Amygdala (tissue), 56 donors: ENCODE results near the gene STEAP4.
A peak's percentile ranks its signal among the peaks of the same experiment; 100 is the strongest.

Source experiments
- DNase-seq, 56 donors: peaks; one replicate each; lab custom pipeline; 2025; lab: John Stamatoyannopoulos, UW

STEAP4 gene

DNA sequence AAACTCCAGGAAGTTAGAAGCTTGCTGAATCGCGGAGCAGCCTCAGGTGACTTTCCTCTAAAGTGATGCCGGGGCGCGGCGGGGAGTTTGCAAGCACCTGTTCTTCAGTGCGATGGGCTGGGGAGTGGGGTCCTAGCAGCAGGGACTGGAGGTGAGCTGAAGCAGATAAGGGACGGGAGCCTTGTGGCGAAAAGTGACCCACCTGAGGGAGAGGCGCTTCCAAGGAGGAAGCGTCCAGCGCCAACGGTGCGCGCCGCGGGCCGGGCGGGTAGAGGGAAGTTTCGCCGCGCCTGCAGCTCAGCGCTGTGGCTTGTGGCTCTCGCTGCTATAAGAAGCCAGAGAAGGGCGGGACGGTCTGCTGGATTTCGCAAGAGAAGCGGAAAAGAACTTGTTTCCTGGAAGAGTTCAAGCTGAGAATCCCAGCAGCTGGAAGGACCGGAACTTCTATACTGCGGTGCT lies at the start of gene STEAP4:
Gene STEAP4 (minus strand): TSS at position 305 of the 459 bp plus-strand sequence. CDS start 22,625 bp downstream, outside the sequence.
- DNase-seq = peak in 14 of 56 donors; percentile 0 to 16 (median 3)

DNA sequence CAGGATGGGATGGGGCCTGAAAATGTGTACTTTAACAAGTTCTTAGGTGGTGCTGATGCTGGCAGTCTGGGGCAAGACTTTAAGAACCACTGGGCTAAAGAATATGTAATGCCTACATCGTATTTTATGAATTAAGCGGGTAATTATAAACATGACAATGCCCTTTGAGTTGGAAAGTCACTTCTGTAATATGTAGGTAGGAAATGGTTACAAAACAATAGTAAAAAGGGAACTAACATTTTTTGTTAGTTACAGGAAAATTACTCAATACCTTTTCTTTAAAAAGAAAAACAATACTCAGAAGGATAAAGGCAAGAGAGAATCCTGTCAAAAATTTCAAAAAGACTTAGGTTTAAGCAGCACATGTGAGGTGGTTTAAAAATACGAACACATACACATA lies 48.3 kb upstream of the STEAP4 start:
- DNase-seq = no peak

DNA sequence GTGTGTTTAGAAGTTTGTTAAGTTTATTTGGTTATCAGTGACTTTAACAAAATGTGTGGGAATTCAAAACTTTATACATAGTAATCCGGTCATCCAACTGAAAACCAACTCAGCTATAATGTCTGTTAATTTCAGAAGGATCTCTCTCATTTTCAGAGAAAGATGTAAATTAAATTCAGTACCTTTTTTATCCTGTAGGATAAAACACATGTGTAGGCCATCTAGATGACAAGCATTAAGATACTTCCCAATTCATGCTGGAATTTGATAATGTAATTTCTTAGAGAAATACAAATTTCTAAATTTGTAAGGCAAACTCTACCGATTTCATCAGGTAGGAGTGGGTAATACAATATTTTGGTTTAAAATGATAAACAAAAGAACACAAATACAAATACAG lies 43.4 kb upstream of the STEAP4 start:
- no peak for DNase-seq

DNA sequence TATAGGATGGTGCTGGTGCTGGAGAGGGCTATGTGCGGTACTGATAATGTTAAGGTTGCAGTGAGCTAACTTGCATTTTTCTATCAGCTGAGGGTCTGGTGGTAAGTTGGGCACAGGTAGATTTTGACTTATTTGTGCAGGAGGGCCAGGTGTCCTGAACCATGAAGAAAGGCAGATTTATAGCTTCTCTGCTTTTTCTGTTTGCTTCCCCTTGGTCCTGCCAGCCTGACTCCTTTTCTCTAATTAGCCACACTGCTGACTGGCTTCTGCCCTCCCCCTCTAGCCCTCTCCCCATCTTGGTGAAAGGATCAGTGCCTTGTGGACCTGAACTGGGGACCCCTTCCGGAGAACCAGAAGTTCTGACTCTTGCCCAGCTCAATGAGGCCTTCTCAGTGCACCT lies 40.8 kb upstream of the STEAP4 start:
- no peak for DNase-seq

DNA sequence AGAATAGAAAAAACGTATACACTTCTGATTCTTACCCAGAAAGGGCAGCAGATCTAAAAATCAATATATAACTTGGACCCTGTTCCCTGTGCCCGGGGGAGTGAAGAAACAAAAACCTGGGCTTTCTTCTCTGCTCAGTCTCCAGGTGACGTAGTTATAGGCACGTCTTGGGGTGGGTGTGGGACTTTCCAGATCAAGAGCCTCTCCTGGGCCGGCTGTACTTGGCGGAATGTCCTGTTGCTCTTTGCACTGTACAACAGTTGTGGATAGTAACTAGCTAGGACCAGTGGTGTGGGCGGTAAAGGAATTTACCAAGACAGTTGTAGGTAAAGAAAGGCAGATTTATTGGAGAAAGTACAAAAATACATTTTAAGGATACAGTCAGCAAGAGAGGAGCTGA lies 40.4 kb upstream of the STEAP4 start:
- peak in 1 of 56 donors; percentile 1 for DNase-seq

DNA sequence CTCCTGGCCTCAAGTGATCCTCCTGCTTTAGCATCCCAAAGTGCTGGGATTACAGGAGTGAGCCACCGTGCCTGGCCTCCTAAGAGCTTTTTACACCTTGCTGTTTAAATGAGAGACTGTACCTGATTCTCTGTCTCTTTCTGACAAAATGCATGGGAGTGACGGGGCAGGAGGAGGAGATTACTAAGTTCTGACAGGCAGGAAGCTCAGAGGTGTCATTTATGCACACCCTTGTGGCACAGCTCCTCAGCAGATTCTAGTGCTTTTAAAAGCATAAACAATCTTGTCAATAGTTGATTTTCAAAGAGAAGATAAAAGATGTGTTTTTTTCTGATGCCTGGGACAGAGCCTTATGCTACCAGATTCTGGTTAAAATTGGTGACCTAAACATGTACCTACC lies 39.7 kb upstream of the STEAP4 start:
- DNase-seq = no peak

DNA sequence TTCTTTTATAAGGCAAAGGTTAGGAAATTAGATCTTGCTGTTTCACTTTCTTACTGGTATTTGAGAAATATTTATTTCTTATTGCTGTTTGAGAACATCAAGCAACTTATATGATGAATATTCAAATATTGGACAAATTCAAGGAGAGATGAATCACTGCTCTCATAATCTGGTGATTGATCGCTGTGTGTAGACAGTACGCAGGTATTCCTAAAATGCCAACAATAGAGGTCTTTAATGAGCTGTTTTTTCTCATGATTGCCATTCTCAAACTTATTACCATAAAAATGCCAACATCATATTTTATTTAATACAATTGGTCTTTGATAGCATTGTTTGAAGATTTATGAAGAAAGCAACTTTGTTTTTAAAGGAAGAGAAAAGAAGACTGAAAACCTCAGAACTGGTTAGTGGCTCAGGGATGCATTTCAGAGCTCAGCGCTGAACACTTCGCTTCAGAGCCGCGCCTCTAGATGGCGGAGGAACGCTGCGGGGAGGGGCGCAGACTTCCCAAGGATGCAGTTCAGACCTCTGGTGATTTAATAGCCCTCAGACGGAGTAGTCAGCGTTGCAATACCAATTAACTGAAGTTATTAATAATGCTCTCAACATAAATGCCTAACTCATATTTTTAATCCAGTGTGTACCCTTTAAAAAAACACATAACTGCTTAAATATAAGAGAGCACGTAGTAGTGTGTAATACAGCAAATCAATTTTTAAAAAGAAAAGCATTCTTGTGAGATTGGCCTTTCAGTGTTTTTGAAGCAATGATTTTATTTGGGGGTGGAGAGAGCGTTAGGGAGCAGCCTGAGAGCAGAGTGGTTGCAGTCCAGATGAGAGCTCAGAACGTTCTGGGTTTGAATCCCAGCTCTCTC lies 38.5 kb upstream of the STEAP4 start:
- DNase-seq = peak in 35 of 56 donors; percentile 1 to 65 (median 18)

DNA sequence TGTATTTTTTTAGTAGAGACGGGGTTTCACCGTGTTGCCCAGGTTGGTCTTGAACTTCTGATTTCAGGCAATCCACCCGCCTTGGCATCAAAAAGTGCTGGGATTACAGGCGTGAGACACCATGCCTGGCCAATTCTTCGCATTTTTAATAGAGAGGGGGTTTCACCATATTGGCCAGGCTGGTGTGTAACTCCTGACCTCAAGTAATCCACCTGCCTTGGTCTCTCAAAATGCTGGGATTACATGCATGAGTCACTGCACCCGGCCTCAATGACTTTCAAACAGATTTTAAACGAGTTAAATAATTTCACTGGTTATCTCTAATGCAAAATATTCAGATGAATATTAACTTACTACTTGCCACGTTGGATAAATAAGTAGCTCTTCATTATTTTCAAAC lies 37.6 kb upstream of the STEAP4 start:
- DNase-seq = no peak

DNA sequence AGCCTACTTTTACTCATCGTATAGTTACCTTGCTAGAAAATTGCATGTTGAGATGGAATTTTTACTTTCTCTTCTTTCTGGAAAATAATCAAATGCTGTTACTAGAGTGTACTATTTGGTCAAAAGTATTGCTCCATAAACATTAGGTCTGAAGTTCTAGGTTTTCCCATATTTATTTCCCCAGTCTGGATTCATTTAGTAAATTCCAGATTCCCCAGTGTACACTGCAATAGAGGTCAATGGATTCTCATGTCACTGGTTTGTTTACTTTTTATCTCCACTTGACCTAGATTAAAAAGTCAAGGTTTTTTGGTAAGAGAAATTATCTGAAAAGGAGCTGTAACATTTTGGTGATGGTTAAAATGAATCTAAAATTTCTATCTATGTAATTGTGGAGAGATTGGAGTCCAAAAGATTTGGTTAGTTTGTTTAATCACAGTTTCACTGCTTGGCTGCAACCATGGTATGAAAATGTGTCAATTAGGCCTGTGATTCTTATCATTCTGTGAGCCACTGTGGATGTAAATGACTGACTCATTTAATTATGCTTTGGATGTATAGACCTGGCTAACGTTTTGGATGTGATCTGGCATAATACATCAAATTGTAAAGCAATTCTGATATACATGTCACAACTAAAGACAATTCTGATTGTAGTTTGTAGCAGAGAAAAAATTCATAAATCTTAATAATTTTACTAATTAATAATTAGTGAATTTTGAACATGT lies 32.7 kb upstream of the STEAP4 start:
- DNase-seq = no peak

DNA sequence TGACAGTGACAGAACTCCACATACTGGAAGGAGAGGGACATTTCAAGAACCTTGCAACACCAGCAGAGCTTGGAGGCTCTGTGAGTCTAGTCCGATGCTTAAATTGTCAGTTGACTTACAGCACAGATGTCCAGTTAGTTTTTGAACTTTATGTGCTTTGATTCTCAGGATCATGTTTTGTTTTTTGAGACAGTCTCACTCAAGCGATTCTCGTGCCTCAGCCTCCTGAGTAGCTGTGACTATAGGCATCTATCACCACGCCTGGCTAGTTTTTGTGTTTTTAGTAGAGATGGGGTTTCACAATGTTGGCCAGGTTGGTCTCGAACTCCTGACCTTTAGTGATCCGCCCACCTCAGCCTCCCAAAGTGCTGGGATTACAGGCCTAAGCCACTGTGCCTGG lies 31.8 kb upstream of the STEAP4 start:
- no peak for DNase-seq

DNA sequence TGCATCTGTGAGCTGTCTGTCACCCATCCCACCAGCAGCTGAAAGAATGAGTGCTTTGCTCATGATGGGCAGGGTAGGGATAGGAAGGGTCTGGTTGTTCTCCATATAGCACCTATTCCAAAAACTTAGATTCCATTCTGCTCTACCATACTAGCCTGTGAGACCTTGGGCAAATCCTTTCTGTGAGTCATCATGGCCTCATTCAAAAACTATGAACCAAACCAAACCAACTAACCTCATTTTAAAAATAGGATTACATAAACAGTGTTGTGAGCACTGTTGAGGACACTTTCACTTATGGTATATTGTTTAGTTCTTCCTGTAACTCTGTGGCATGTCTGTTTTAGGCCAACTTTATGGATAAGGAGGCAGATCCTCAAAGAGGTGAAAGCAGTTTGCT lies 30.9 kb upstream of the STEAP4 start:
- DNase-seq = no peak

DNA sequence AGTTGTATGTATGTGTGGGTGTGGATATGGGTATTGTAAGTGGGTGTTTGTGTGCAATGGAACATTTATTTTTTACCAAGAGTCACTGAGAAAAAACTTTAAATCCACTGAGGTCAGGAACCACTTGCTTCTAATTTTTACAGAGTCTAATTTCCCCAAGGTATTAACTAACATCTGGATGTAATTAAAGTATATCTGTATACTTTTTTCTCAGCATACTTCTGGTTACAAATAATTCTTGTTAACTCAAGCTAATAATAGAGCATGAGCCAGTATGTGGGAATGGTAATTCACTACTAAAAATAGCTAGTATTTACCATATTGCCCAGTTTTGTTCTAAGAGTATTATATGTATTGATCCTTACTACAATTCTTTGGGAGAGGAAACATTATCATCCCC lies 24.6 kb upstream of the STEAP4 start:
- no peak for DNase-seq

DNA sequence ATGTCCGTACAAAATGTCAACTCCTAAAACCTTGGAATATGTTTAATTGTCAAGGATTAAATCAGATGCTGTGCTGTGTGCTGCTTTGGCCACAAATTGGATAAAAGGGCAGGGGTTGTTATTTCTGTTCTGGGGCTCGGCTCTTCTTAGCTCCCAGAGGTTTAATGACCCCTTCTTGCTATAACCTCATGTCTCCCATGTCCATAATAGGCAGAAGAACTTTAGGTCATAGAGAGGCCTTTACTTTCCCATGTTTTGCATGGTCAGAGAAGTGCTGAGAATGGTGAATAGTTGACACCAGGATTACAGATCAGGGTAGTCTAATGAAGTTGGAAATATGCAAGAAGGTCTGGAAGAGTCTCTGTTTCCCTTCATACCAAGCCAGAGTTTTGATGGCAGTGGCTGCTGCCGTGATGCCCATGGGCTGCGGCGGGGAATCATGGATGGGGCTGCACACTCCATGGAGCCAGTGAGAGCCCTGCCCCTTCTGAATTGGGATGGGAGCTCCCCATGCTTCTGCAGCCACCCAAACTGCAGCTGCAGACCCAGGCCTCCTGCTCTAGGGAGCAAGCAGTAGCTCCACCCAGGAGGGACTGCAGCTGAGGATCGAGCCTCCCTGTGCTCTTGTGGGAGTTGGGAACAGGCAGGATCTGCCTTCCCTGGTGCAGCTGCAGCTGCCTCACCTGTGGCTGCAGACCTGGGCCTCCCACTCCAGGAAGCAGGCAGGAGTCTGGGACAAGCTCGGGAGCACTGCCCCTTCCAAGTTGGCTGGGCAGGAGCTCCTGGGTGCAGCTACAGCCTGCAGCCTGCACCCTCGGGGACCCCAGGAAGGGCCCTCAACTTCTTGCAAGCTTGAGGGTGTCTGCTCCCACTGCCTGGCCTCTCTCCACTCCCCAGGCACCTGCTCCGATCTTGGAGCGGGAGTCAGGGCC lies 23.1 kb upstream of the STEAP4 start:
- DNase-seq = peak in 1 of 56 donors; percentile 1

DNA sequence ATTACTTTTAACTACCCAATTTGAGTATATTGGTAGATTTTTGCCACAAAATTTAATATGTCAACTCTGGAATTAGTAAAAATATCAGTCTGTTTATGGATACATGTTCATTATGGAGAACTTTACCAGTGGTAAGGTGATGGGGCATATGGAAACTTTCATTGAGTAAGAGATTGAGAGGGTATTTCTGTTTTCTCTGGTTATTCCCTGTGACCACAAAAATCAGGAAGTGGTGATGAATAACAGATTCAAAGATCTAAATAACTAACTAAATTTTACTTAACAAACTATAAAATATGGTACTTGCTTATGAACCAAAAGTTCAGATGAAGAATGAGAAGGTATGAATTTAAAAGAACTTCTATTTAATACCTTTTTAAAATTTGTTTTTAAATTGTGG lies 22.1 kb upstream of the STEAP4 start:
- DNase-seq = no peak

DNA sequence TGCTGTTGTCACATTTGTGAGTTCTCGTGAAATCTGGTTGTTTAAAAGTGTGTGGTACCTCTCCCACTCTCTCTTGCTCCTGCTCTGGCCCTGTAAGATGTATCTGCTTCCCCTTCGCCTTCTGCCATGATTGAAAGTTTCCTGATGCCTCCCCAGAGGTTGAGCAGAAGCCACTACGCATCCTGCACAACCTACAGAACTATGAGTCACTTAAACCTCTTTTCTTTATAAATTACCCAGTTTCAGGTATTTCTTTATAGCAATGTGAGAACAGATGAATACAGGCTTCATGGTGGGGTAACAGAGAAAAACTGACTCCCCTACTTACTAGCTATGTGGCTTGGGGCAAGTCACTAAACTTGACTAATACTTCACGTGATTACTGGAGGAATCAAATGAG lies 18.0 kb upstream of the STEAP4 start:
- DNase-seq = no peak

DNA sequence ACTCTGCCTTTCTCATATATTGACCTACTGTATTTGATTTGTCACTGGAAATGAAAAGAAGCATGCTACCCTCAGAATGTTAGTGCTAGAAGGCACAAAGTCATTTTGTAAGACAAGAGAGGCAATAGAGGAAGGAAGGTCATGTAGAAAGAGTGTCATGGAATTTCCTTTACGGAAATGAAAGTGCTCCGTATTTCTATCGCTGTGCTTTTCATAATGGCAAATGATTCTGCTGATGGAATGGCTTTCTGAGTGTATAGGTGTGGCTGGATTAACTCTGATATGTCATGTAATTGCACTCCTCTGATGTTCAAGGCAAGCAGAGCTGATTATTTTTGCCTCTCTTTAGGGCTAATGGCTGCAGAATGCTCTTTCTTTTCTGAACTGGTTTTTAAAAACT lies 15.5 kb upstream of the STEAP4 start:
- DNase-seq = no peak

DNA sequence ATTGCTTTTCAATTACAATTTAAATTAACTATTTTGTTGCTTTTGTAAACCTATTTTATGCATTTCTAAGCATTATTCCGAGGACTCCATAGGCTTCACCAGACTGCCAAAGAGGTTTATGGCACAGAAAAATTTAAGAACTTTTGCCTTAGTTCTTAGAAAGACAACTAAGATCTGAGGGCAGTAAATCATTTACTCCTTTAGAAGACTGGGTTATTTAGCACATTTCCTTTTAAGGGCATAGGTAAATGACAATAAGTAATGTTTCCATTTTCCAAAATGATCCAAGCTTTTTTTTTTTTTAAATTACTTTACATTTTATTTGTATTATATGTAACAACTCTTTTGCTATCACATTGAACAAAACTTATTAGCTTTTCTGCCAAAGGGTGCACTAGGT lies 15.0 kb upstream of the STEAP4 start:
- DNase-seq = no peak

DNA sequence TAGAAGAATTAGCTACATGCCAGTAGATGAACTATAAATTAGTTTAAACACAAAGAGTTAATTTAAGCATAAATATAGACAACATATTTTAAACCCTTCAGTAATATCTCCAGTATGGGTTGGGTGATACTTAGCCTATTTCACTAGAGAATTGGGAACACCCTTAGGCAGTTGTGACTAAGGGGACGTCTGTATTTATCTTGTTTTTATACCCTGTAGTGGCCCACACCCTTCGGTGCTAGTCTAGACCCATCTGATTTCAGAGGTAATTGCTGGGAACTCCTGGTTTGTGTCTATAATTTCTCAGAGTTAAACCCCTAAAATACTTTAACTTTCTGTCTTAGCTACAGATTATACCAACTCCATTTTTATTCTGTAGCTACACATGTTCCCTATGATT lies 11.5 kb upstream of the STEAP4 start:
- no peak for DNase-seq

DNA sequence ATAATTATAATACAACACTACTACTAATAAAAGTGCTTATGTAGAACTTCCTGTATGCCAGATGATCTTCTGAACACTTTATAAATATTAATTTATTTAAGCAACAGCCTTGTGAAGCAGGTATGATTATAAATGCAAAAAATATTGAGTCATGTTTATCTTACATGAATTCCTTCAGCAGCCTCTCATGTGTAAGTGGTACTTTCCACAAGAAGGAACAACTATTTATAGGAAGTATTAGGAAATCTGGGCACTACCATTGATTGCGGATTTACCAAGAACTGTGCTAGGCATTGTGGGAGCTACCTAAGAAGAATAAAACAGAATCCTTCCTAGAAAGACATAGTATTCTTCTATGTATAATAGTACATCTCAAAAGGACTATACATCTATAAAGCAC lies 10.7 kb upstream of the STEAP4 start:
- no peak for DNase-seq

DNA sequence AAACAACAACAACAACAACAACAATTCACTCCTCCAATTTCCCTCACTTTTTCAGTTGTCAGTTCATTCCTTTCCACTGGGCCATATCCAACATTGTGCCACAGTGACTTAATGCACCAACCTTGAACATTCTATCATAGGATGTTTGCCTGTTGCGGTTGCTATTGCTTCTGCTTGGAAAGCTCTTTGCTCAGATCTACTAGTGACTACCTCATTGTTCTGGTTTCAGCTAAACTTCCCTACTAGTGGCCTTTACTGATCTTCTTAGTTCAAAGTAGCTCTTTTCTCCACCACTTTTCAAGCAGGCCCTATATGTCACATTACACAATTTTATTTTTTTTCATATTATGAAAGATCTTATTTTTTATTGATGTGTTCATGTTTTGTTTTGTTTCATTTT lies 9.8 kb upstream of the STEAP4 start:
- DNase-seq = no peak

DNA sequence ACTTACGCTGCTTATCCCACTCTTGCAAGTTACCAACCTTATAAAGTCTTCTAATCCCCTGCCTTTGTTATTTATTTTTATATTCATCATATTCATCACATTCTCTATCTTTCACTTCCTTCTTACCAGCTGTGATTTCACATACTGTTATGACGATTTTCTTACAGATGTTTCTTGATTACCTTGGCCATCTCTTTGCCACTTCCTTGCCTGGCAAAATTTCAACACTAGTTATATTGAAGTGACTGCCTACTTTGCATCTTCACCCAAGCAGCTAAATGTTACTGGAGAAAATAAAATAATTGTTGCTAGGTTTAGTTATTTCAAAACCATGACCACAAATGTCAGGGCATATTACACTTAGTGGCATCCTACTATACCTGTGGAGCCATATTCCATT lies 8.8 kb upstream of the STEAP4 start:
- DNase-seq = no peak
